DND-41 (cell line): ENCODE data around the gene SMARCD1.

Experiments
- ATAC-seq: fragments of 200-7000 bp; cut with Tn5 transposase; 3 replicates; pipeline ENCODE4 v1.9.1; 2021; ENCODE audit warnings: low read depth; ENCODE audit not compliant: insufficient read depth
- DNase-seq: peaks from one replicate; pipeline ENCODE4 v3.0.0-alpha.2; 2020
- H2AFZ ChIP-seq: 2 replicates; pipeline ENCODE4 v1.6.0; 2012; ENCODE audit warnings: low read depth, low read length
- H3K27ac ChIP-seq: 2 replicates; pipeline ENCODE4 v1.5.1; 2012; ENCODE audit warnings: low read length, inconsistent platforms
- H3K27me3 ChIP-seq: fragments of 200-600 bp; sonication (generic); 2 replicates; pipeline ENCODE4 v1.6.0; 2012; ENCODE audit warnings: low read length, mild to moderate bottlenecking, inconsistent platforms; ENCODE audit not compliant: insufficient read depth, poor library complexity
- H3K36me3 ChIP-seq: 2 replicates; pipeline ENCODE4 v1.5.1; 2012; ENCODE audit warnings: low read length, inconsistent platforms; ENCODE audit not compliant: insufficient read depth
- H3K4me1 ChIP-seq: 2 replicates; pipeline ENCODE4 v1.5.1; 2012; ENCODE audit warnings: mild to moderate bottlenecking, low read length; ENCODE audit not compliant: insufficient read depth
- H3K4me2 ChIP-seq: 2 replicates; pipeline ENCODE4 v1.6.0; 2012; ENCODE audit warnings: mild to moderate bottlenecking, moderate library complexity, low read length, inconsistent platforms; ENCODE audit not compliant: insufficient read depth
- H3K4me3 ChIP-seq, 2 experiments: fragments of 200-600 bp in 1 of 2; shearing (Covaris generic) in 1 of 2; 2 replicates each; pipeline ENCODE4 v1.5.1; 2012 to 2016; ENCODE audit warnings: inconsistent platforms in 2 of 2, low read length in 2 of 2, mild to moderate bottlenecking in 2 of 2, low read depth in 1 of 2, moderate library complexity in 1 of 2
- H3K79me2 ChIP-seq: 2 replicates; pipeline ENCODE4 v1.6.0; 2012; ENCODE audit warnings: low read length, inconsistent platforms; ENCODE audit not compliant: insufficient read depth
- H3K9ac ChIP-seq: 2 replicates; pipeline ENCODE4 v1.6.0; 2012; ENCODE audit warnings: low read depth, mild to moderate bottlenecking, inconsistent platforms, low read length, moderate library complexity
- H3K9me3 ChIP-seq: 2 replicates; pipeline ENCODE4 v1.5.1; 2012; ENCODE audit warnings: low read length, moderate library complexity, mild to moderate bottlenecking, inconsistent platforms; ENCODE audit not compliant: insufficient read depth, severe bottlenecking
- H4K20me1 ChIP-seq: 2 replicates; pipeline ENCODE4 v1.6.0; 2012; ENCODE audit warnings: low read length; ENCODE audit not compliant: insufficient read depth
- EZH2 ChIP-seq: IDR thresholded peaks from 3 replicates; pipeline ENCODE4 v1.6.1; 2012; ENCODE audit warnings: borderline replicate concordance, low read depth, mild to moderate bottlenecking, moderate library complexity, low read length, inconsistent platforms; ENCODE audit not compliant: severe bottlenecking
- TF ChIP-seq, protein P1 (sequence below): IDR thresholded peaks from 2 replicates; pipeline ENCODE4 v1.5.1; 2012; ENCODE audit warnings: borderline replicate concordance, low read length, moderate library complexity, mild to moderate bottlenecking; ENCODE audit not compliant: poor library complexity, severe bottlenecking; ENCODE audit errors: extremely low read depth

SMARCD1 gene

DNA sequence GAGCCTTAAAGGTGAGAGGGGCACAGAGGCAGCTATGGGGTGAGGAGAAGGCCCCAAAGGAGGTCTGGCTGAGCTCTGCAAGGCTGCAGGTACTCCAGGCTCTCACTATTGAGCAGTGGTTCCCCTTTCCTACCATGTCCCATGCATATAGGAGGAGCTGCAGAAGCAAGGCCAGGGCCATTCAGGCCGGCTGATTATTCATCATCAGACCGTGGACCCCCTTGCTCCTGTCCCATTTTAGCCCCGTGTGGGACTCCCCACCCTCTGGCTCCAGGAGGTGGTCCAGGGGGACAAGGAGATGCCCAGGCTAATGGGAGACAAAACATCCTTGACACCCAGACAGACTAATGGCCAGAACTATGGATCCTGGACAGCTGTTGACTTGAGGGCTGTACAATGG is 21.8 kb downstream of the SMARCD1 start:
- H3K79me2 ChIP-seq = peaks cover under 1% of the 10 kb centered on the region; the same call in 1 of the 2 replicates
- H3K4me1 ChIP-seq = peaks cover 25% of the 10 kb centered on the region
- H4K20me1 ChIP-seq = no peaks in the 10 kb centered on the region; the same call in 1 of the 2 replicates
- H3K9me3 ChIP-seq = no peaks in the 10 kb centered on the region
- no peak overlapping the region for H3K27ac ChIP-seq
- H3K36me3 ChIP-seq = no peaks in the 10 kb centered on the region
- no peak overlapping the region for H3K4me3 ChIP-seq
- no peaks in the 10 kb centered on the region for H3K27me3 ChIP-seq
- H3K4me2 ChIP-seq = no peak overlapping the region
- ATAC-seq (no peak), DNase-seq (no peak)
- H2AFZ ChIP-seq = no peak overlapping the region
- TF ChIP-seq, protein P1, sequence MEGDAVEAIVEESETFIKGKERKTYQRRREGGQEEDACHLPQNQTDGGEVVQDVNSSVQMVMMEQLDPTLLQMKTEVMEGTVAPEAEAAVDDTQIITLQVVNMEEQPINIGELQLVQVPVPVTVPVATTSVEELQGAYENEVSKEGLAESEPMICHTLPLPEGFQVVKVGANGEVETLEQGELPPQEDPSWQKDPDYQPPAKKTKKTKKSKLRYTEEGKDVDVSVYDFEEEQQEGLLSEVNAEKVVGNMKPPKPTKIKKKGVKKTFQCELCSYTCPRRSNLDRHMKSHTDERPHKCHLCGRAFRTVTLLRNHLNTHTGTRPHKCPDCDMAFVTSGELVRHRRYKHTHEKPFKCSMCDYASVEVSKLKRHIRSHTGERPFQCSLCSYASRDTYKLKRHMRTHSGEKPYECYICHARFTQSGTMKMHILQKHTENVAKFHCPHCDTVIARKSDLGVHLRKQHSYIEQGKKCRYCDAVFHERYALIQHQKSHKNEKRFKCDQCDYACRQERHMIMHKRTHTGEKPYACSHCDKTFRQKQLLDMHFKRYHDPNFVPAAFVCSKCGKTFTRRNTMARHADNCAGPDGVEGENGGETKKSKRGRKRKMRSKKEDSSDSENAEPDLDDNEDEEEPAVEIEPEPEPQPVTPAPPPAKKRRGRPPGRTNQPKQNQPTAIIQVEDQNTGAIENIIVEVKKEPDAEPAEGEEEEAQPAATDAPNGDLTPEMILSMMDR = no peak
- no peak for TF ChIP-seq EZH2
- H3K9ac ChIP-seq = no peak overlapping the region

DNA sequence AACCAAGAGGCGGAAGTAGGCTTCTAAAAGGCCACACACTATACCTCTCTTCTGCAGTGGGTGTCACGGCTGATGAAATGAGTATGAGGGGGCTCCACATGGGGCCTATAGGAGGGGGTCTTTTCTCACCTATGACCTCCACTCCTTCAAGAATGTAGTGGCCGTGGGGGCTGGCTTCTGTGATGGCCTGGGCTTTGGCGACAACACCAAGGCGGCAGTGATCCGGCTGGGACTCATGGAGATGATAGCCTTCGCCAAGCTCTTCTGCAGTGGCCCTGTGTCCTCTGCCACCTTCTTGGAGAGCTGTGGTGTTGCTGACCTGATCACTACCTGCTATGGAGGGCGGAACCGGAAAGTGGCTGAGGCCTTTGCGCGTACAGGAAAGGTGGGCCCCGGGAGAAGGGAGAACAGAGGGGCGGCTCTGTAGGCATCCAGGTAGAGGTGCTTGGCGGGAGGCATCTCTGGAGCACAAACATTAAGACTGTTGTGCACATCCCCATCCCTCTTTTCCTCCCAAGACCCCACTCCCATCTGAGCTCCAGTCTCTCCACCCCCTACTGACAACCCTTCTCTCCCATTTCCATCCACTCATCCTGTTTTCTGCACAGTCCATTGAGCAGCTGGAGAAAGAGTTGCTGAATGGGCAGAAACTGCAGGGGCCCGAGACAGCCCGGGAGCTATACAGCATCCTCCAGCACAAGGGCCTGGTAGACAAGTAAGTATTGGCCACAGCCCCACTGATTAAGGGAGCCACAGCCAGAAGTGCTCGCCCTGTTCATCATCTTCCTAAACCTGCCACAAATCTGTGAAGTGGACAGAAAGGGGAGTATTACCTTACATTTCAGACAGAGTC is 22.5 kb downstream of the SMARCD1 start:
- DNase-seq (no peak), ATAC-seq (no peak)
- no peak for TF ChIP-seq EZH2
- TF ChIP-seq, protein P1 = no peak
- no peaks in the 10 kb centered on the region; the same call in 1 of the 2 replicates for H4K20me1 ChIP-seq
- H3K4me2 ChIP-seq = no peak overlapping the region
- no peaks in the 10 kb centered on the region for H3K27me3 ChIP-seq
- H3K4me3 ChIP-seq = no peak overlapping the region
- no peak overlapping the region for H3K9ac ChIP-seq
- no peak overlapping the region for H2AFZ ChIP-seq
- no peak overlapping the region for H3K27ac ChIP-seq
- H3K79me2 ChIP-seq = peaks cover 7% of the 10 kb centered on the region
- H3K4me1 ChIP-seq = peaks cover 25% of the 10 kb centered on the region
- H3K36me3 ChIP-seq = peaks cover 4% of the 10 kb centered on the region; the same call in 1 of the 2 replicates
- no peaks in the 10 kb centered on the region for H3K9me3 ChIP-seq

- H3K36me3 ChIP-seq = peaks cover 4% of the 10 kb centered on the region; the same call in 1 of the 2 replicates
- H2AFZ ChIP-seq = no peak overlapping the region
- no peak overlapping the region for H3K4me3 ChIP-seq
- no peaks in the 10 kb centered on the region for H3K9me3 ChIP-seq
- no peak overlapping the region for H3K27ac ChIP-seq
- DNase-seq = no peak
- peaks cover 2% of the 10 kb centered on the region for H4K20me1 ChIP-seq
- peaks cover 30% of the 10 kb centered on the region for H3K4me1 ChIP-seq
- H3K79me2 ChIP-seq = peaks cover 23% of the 10 kb centered on the region
- H3K9ac ChIP-seq = no peak overlapping the region
- H3K27me3 ChIP-seq = no peaks in the 10 kb centered on the region
- ATAC-seq = no peak
- TF ChIP-seq, protein P1 = no peak
- TF ChIP-seq EZH2 = no peak
- no peak overlapping the region for H3K4me2 ChIP-seq
Measured at GRCh38 chr12:50109319-50109718, 24.2 kb downstream of the SMARCD1 start.
